H9 (cell line): ENCODE measurements around the gene TTLL12. TPM values are rescaled to one million over a fixed set of nuclear protein-coding genes. Genes with fewer than 3 reads are reported as not detected.

Experiments
- DNase-seq: peaks from one replicate; pipeline ENCODE4 v3.0.0-alpha.2; 2017
- H2AFZ ChIP-seq: one replicate; pipeline ENCODE4 v1.6.1; 2013; ENCODE audit warnings: mild to moderate bottlenecking, low read length, control low read depth, moderate library complexity
- H2AK5ac ChIP-seq: 2 replicates; pipeline ENCODE4 v1.6.1; 2013; ENCODE audit warnings: low read length, control low read depth, mixed read lengths; ENCODE audit not compliant: insufficient read length
- H2BK120ac ChIP-seq: one replicate; pipeline ENCODE4 v1.6.1; 2013; ENCODE audit warnings: low read depth, mild to moderate bottlenecking, low read length, control low read depth, inconsistent platforms; ENCODE audit not compliant: poor library complexity, severe bottlenecking
- H2BK12ac ChIP-seq: 2 replicates; pipeline ENCODE4 v1.6.1; 2013; ENCODE audit warnings: low read length, control low read depth, mixed read lengths, low read depth; ENCODE audit not compliant: insufficient read length
- H2BK15ac ChIP-seq: 2 replicates; pipeline ENCODE4 v1.6.1; 2013; ENCODE audit warnings: low read depth, low read length, control low read depth
- H2BK20ac ChIP-seq: one replicate; pipeline ENCODE4 v1.6.1; 2013; ENCODE audit warnings: low read depth, mild to moderate bottlenecking, low read length, control low read depth, inconsistent platforms; ENCODE audit not compliant: poor library complexity, severe bottlenecking
- H2BK5ac ChIP-seq: 2 replicates; pipeline ENCODE4 v1.6.1; 2013; ENCODE audit warnings: low read length, control low read depth, mixed read lengths; ENCODE audit not compliant: insufficient read length
- H3K14ac ChIP-seq: 2 replicates; pipeline ENCODE4 v1.6.1; 2013; ENCODE audit warnings: low read length, control low read depth; ENCODE audit not compliant: insufficient read depth
- H3K18ac ChIP-seq: 2 replicates; pipeline ENCODE4 v1.6.1; 2013; ENCODE audit warnings: low read depth, mild to moderate bottlenecking, mixed read lengths, low read length, control low read depth; ENCODE audit not compliant: insufficient read length
- H3K23ac ChIP-seq: 2 replicates; pipeline ENCODE4 v1.6.1; 2013; ENCODE audit warnings: low read length, control low read depth, mixed read lengths, low read depth; ENCODE audit not compliant: insufficient read length
- H3K23me2 ChIP-seq: 2 replicates; pipeline ENCODE4 v1.6.1; 2013; ENCODE audit warnings: low read depth, mild to moderate bottlenecking, mixed read lengths, low read length, control low read depth; ENCODE audit not compliant: insufficient read length, poor library complexity, severe bottlenecking
- H3K27ac ChIP-seq: 2 replicates; pipeline ENCODE4 v1.5.1; 2013; ENCODE audit warnings: low read length, control low read depth, mixed read lengths, low read depth; ENCODE audit not compliant: insufficient read length
- H3K27me3 ChIP-seq: 2 replicates; pipeline ENCODE4 v1.6.1; 2013; ENCODE audit warnings: low read length, control low read depth, inconsistent platforms; ENCODE audit not compliant: insufficient read depth
- H3K4ac ChIP-seq: 2 replicates; pipeline ENCODE4 v1.6.1; 2013; ENCODE audit warnings: low read depth, mild to moderate bottlenecking, control low read depth, inconsistent platforms, low read length, moderate library complexity
- H3K4me1 ChIP-seq: 2 replicates; pipeline ENCODE4 v1.6.1; 2013; ENCODE audit warnings: low read length, control low read depth, inconsistent platforms; ENCODE audit not compliant: insufficient read depth
- H3K4me2 ChIP-seq: 2 replicates; pipeline ENCODE4 v1.6.1; 2013; ENCODE audit warnings: low read length, control low read depth, mixed read lengths; ENCODE audit not compliant: insufficient read length, insufficient read depth
- H3K56ac ChIP-seq: 2 replicates; pipeline ENCODE4 v1.6.1; 2013; ENCODE audit warnings: low read depth, mild to moderate bottlenecking, mixed read lengths, low read length, control low read depth; ENCODE audit not compliant: insufficient read length
- H3K79me1 ChIP-seq: 2 replicates; pipeline ENCODE4 v1.6.1; 2013; ENCODE audit warnings: low read depth, mild to moderate bottlenecking, moderate library complexity, low read length, control low read depth, inconsistent platforms; ENCODE audit not compliant: insufficient read depth, poor library complexity, severe bottlenecking
- H3K79me2 ChIP-seq: 2 replicates; pipeline ENCODE4 v1.6.1; 2013; ENCODE audit warnings: low read length, control low read depth, inconsistent platforms; ENCODE audit not compliant: insufficient read depth
- H3K9ac ChIP-seq: 2 replicates; pipeline ENCODE4 v1.6.1; 2013; ENCODE audit warnings: low read length, control low read depth, mixed read lengths; ENCODE audit not compliant: insufficient read length; ENCODE audit errors: extremely low read depth
- H3K9me3 ChIP-seq: one replicate; pipeline ENCODE4 v1.6.1; 2013; ENCODE audit warnings: low read depth, low read length, inconsistent platforms; ENCODE audit not compliant: control insufficient read depth
- H3T11ph ChIP-seq: one replicate; pipeline ENCODE4 v1.6.1; 2013; ENCODE audit warnings: mild to moderate bottlenecking, low read length, control low read depth, inconsistent platforms
- H4K20me1 ChIP-seq: one replicate; pipeline ENCODE4 v1.6.1; 2013; ENCODE audit not compliant: control insufficient read depth, insufficient read length, insufficient read depth
- H4K5ac ChIP-seq: 2 replicates; pipeline ENCODE4 v1.6.1; 2013; ENCODE audit warnings: low read depth, mild to moderate bottlenecking, mixed read lengths, low read length, control low read depth; ENCODE audit not compliant: insufficient read length
- H4K8ac ChIP-seq: replicated peaks from 2 replicates; pipeline ENCODE4 v1.6.1; 2013; ENCODE audit warnings: low read length, control low read depth, mixed read lengths, low read depth; ENCODE audit not compliant: insufficient read length
- H4K91ac ChIP-seq: 2 replicates; pipeline ENCODE4 v1.6.1; 2013; ENCODE audit warnings: low read depth, mild to moderate bottlenecking, moderate library complexity, mixed read lengths, low read length, control low read depth; ENCODE audit not compliant: insufficient read length
- H3K27ac Mint-ChIP-seq, 3 experiments: 2 replicates in 2 of 3; 3 replicates in 1 of 3; pipeline ENCODE4 v1.8.0; 2020 to 2021; ENCODE audit warnings: mixed read lengths in 3 of 3, mild to moderate bottlenecking in 1 of 3, moderate library complexity in 1 of 3
- H3K27me3 Mint-ChIP-seq: 2 replicates; pipeline ENCODE4 v1.8.0; 2021; ENCODE audit warnings: low read depth, mild to moderate bottlenecking, moderate library complexity, mixed read lengths
- H3K36me3 Mint-ChIP-seq, 3 experiments: 2 replicates in 2 of 3; 3 replicates in 1 of 3; pipeline ENCODE4 v1.8.0; 2020 to 2021; ENCODE audit warnings: low read depth in 3 of 3, mixed read lengths in 3 of 3; ENCODE audit not compliant: insufficient read depth in 1 of 3
- H3K4me1 Mint-ChIP-seq, 2 experiments: 2 replicates each; pipeline ENCODE4 v1.8.0; 2020; ENCODE audit warnings: mixed read lengths in 2 of 2
- H3K4me3 Mint-ChIP-seq, 2 experiments: 2 replicates in 1 of 2; 3 replicates in 1 of 2; pipeline ENCODE4 v1.8.0; 2020 to 2021; ENCODE audit warnings: mild to moderate bottlenecking in 2 of 2, mixed read lengths in 2 of 2, moderate library complexity in 1 of 2
- H3K9me3 Mint-ChIP-seq, 2 experiments: 2 replicates in 1 of 2; 3 replicates in 1 of 2; pipeline ENCODE4 v1.8.0; 2020; ENCODE audit warnings: mild to moderate bottlenecking in 2 of 2, mixed read lengths in 2 of 2, moderate library complexity in 1 of 2
- WGBS: extraction: QIAGEN DNeasy Blood & Tissue Kit; methylation state at CpG from one replicate; pipeline ENCODE4 v1.1.7; 2013; ENCODE audit warnings: missing lambda C conversion rate, low lambda C conversion rate, mixed read lengths; ENCODE audit not compliant: insufficient read length; ENCODE audit errors: extremely low coverage; 5-methylcytosine and 5-hydroxymethylcytosine counted together
- total RNA-seq: library from RNA; stranded (reverse); gene quantifications from 2 replicates; pipeline ENCODE4 v1.2.1, GENCODE V29; 2021
- TF ChIP-seq, protein P1 (sequence below): fragments of 200-600 bp; sonication (generic); conservative IDR thresholded peaks from 3 replicates; pipeline ENCODE4 v1.8.0; 2021; ENCODE audit warnings: antibody characterized with exemption, mild to moderate bottlenecking

The TTLL12 gene
- total RNA-seq, 1 experiment from 2014 or later = 89.6 TPM

DNA sequence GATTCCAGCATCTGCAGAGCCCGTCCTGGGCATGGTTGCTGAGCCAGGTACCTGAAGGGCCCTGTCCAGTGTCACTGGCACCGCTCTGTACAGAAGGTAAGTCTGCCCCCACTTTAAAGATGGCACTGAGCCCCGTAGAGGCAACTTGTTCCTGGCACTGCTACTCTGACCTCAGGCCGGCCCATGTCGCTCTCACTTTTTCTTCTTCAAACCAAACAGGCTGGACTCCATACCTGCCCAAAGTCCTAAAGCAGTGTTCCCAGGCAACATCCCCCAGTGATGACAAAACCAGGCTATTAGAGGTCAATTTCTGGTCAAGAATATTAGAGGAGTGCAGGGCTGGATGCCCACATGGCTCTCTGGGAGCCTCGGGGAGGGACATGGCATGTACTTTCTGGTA, 46.6 kb upstream of the TTLL12 start:
- Histone ChIP-seq H3K9me3 (no peaks in the 10 kb centered on the region), H3K9ac (no peak overlapping the region), H3K79me1 (no peaks in the 10 kb centered on the region), H3K27me3 (no peaks in the 10 kb centered on the region), H4K20me1 (no peaks in the 10 kb centered on the region), H4K5ac (no peak overlapping the region), H2BK5ac (no peak overlapping the region), H3T11ph (no peak overlapping the region), H2BK20ac (no peak overlapping the region), H2BK12ac (no peak overlapping the region), H4K91ac (no peak overlapping the region), H2AK5ac (no peak overlapping the region), H3K56ac (no peak overlapping the region), H3K14ac (no peak overlapping the region), H3K27ac (no peak overlapping the region), H3K18ac (no peak overlapping the region), H4K8ac (no peak overlapping the region), H3K23me2 (no peaks in the 10 kb centered on the region), H3K4ac (no peak overlapping the region), H2BK15ac (no peak overlapping the region), H2AFZ (no peak overlapping the region), H3K4me1 (no peaks in the 10 kb centered on the region), H3K23ac (no peak overlapping the region), H3K4me2 (no peak overlapping the region), H2BK120ac (no peak overlapping the region), H3K79me2 (no peaks in the 10 kb centered on the region)
- WGBS = no CpG with 5 or more reads among the region's 6 CpGs
- H3K27me3 Mint-ChIP-seq = peaks cover 2% of the 10 kb centered on the region
- no peak overlapping the region for H3K27ac Mint-ChIP-seq
- H3K4me1 Mint-ChIP-seq = peaks cover 10 to 15% of the 10 kb centered on the region in 2 experiments
- no peaks in the 10 kb centered on the region for H3K36me3 Mint-ChIP-seq
- TF ChIP-seq, protein P1, sequence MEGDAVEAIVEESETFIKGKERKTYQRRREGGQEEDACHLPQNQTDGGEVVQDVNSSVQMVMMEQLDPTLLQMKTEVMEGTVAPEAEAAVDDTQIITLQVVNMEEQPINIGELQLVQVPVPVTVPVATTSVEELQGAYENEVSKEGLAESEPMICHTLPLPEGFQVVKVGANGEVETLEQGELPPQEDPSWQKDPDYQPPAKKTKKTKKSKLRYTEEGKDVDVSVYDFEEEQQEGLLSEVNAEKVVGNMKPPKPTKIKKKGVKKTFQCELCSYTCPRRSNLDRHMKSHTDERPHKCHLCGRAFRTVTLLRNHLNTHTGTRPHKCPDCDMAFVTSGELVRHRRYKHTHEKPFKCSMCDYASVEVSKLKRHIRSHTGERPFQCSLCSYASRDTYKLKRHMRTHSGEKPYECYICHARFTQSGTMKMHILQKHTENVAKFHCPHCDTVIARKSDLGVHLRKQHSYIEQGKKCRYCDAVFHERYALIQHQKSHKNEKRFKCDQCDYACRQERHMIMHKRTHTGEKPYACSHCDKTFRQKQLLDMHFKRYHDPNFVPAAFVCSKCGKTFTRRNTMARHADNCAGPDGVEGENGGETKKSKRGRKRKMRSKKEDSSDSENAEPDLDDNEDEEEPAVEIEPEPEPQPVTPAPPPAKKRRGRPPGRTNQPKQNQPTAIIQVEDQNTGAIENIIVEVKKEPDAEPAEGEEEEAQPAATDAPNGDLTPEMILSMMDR = no peak
- H3K9me3 Mint-ChIP-seq = no peaks in the 10 kb centered on the region; a peak in 1 of 5 replicates
- no peak for DNase-seq
- H3K4me3 Mint-ChIP-seq = no peak overlapping the region
